Inflammatory macrophage treated with lipopolysaccharide for 4 hours (primary cell): ENCODE data around the gene FBXO10.
"Not testable (repeated sequence)": the region's sequence is repeated elsewhere in the genome, so short reads cannot be mapped to it uniquely, and the experiment has no call there.

Source experiments
- DNase-seq: peaks from one replicate; pipeline ENCODE4 v3.0.0-alpha.2; 2020

The FBXO10 gene

DNA sequence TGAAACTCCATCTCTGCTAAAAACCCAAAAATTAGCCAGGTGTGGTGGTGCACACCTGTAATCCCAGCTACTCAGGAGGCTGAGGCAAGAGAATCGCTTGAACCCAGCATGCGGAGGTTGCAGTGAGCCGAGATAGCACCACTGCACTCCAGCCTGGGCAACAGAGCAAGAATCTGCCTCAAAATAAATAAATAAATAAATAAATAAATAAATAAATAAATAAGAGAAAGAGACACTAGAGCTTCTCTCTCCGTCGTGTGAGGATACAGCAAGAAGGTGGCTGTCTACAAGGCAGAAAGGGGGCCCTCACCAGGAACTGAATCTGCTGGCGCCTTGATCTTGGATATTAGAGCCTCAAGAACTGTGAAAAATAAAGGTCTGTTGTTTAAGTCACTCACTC lies 102.2 kb downstream of the FBXO10 start:
- not testable (repeated sequence) for DNase-seq

DNA sequence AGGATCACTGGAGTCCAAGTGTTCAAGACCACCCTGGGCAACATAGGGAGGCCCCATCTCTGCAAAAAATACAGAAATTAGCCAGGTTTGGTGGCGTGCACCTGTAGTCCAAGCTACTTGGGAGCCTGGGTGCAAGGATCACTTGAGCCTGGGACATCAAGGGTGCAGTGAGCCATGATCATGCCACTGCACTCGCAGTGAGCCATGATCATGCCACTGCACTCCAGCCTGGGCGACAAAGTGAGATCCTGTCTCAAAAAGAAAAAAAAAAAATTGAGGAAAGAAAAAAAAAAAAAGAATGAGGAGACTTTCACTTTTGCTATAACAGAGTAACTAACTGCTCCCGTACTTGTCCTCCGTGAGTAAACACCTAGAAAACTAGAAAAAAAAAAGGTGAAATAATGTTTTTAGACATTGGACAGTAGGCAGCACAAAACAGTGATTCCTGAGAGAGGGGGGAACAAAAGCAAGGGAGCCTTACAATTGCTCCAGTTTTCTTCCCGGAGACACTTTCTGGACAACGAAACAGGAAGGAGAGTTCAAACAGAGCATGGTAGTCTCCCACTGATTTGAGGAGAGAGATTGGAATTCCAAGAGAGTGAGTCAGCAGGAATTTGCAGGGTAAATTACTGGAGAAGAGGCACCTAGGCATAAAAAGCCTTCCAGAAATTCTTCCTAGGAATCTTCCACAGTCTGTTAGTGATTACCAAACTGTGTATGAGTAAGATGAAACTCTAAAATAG lies 104.1 kb downstream of the FBXO10 start:
- peak; percentile 44 for DNase-seq

DNA sequence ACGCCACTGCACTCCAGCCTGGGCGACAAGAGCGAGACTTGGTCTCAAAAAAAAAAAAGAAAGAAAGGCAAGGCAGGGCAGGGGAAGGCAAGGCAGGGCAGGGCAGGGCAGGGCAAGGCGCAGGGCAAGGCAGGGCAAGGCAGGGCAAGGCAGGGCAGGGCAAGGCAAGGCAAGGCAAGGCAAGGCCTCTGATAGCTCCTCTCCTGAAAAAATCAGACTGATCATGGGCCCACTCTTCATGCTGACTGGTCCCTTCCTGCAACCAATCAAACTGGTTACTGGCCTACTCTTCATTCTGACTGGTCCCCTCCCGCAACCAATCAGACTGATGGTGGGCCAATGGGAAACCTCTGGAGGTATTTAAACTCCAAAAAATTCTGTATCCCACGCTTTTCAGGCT lies 107.6 kb downstream of the FBXO10 start:
- DNase-seq = no peak

DNA sequence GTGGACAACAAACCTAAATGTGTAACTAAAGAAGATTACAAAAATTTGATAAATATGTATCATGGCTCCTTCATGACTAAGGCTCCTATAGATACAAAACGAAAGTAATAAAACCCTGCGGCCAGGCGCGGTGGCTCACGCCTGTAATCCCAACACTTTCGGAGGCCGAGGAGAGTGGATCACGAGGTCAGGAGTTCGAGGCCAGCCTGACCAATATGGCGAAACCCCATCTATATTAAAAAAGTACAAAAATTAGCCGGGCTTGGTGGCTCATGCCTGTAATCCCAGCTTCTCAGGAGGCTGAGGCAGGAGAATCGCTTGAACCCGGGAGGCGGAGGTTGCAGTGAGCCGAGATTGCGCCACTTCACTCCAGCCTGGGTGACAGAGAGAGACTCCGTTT lies 108.7 kb downstream of the FBXO10 start:
- DNase-seq = not testable (repeated sequence)

DNA sequence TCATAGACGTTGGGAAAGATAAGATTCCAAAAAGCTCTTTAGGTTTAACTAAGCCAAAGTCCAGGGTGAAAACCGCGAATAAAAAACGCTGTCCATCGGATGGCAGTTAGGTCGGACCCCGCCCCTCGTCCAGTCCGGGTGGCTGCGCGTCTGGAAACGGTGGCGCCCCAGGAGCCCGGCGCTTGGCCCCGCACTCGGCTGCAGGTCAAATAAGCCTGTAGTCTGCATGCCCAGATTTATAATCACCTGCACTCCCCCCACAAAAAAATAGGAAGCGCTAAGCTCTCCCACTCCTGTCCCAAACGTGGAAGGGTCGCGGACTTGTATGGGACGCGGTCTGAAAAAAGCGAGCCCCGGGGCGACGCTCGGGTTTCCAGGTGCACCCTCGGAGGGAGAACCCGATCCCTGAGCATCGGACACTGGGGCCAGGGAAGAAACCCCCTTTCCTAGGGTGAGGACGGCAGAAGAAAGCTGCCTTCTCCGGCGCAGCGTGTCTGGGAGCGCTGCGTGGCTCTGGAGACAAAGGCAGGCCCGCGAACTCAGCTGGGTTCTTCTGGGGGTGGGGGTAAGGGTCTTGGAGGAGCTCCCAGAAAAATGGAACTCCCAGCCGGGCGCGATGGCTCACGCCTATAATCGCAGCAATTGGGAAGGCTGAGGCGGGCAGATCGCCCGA lies 110.0 kb downstream of the FBXO10 start:
- DNase-seq = peak; percentile 18

DNA sequence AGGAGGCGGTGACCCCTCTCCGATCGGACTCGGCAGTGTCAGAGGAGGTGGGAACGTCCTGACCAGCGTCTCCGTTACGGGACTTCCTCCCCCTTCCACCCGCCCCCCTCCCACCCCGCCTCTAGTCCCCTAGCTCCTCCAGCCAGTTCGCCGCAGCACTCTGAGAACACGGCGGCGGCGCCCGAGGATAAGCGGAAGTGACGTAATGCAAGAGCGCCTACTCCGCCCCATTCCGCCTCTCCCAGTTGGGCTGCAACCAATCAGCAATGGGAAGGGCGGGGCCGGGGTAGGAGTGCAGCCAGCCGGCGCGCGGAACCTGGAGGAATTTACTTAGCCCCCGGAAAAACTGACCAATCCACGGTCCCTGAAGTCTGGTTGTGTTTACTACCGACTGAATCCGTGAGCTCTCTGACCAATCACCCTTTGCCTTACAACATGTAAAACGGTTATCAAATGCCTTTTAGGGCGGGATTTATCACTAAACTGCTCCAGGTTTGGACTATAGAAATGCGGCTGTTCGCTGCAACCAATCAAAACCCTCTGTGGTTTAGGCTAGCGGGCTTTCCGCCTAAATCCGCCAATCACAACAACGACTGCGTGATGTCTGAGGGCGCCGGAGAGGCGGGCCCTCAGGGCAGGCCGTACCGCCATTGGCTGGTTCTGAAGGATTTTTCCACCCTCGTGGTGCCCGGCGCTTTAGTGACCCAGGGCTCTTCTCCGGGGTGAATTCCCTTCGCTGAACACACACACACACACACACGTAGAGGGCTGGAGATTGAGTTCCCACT lies 110.7 kb downstream of the FBXO10 start, which contains the start of gene ZBTB5:
Gene ZBTB5 (minus strand): TSS at position 202 of the 788 bp plus-strand sequence. CDS start 22,899 bp downstream, outside the sequence.
- DNase-seq = peak; percentile 99

DNA sequence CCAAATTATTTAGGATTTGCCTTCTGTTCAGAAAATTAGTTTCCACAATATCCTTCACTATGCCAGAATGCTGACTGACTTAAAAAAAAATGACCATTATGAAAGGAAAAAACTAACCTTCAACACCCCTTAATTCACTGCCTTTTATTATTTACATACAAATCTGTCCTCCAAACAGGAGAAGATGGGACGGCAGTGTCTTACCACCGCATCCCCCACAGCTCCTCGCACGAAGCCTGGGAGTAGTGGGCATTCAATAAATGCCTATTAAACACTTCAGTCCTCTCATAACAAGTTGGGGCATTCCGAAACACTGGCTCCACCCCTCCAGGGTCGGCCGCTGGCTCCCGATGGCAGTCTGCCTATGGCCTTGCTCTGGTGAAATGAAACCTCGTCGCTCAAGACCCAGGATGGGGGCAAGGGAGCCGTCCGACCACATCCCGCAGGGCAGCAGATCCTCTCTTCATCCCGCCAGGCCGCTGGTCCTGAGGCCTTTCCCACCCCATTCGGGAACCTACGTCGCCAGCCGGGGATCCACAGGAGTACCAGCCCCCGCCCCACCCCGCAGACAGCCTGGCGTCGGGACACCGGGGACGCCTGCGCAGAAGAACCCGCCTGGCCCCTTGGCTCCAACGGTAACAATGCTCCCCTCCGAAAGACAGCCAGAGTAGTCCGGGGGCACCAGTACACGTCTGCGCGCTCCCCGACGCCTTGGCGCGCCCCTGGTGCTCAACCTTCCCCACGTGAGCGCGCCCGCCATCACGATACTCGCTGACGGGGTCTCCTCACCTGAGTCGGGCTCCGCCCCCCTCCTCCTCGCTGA lies 111.5 kb downstream of the FBXO10 start:
- DNase-seq = peak; percentile 73

DNA sequence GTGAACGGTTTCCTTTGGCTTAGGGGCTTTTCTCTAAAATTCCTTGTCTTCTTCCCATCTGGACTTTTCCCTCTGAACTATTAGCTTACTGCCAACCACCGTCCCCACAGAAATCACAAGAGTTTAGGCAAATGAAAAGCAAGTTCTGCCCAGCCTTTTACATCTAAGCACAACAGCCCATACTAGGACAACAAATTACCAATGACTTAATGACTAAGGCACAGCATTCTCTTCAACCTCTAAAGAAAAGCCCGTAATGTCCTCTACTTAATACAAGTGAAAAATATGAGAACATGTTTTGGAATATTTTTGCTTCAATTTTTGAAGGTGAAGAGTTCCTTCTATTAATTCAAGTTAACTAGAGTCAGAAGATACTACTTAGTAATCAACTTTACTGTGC lies 112.2 kb downstream of the FBXO10 start:
- DNase-seq = no peak
